ENCODE results near the gene TUBGCP3. TPM values are rescaled to one million over a fixed set of nuclear protein-coding genes. Genes with fewer than 3 reads are reported as not detected.
A peak's percentile ranks its signal among the peaks of the same experiment; 100 is the strongest.

Gene TUBGCP3
- polyA plus RNA-seq, 6 donors from 2014 or later, result 13.3 to 24.4 (median 16.5) TPM

DNA sequence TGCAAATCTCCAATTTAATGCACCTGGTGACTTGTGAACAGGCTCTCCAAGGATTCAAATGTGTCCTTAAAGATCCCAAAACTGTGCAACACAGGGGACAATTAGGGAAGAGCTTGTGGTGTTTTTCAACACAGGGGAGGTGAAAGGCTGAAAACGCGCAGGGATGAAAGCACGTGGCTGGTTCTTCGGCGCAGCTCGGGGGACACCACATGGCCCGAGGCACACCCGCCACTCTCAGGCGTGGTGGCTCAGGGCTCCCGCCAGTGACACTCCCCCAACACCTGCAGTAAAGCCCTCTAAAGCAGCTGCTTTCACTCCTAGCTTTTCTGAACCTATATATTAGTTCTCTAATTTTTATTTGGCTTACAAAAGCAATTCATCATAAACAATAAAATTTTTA, 119.9 kb downstream of the TUBGCP3 start:
- H3K4me1 Mint-ChIP-seq, result peaks cover 0 to 2% (median 0%) of the 10 kb centered on the region in 3 donors
- H3K27ac Mint-ChIP-seq, result no peak overlapping the region
- no peak overlapping the region for H3K4me3 Mint-ChIP-seq
- no peaks in the 10 kb centered on the region for H3K27me3 Mint-ChIP-seq
- DNase-seq, result no peak
- H3K36me3 Mint-ChIP-seq, result peaks cover 0 to 8% of the 10 kb centered on the region in 2 donors
- ATAC-seq (ENCODE audit: low read depth in 2 of 2), result no peak
- peaks cover 0 to 20% (median 10%) of the 10 kb centered on the region in 7 donors for H3K9me3 Mint-ChIP-seq

DNA sequence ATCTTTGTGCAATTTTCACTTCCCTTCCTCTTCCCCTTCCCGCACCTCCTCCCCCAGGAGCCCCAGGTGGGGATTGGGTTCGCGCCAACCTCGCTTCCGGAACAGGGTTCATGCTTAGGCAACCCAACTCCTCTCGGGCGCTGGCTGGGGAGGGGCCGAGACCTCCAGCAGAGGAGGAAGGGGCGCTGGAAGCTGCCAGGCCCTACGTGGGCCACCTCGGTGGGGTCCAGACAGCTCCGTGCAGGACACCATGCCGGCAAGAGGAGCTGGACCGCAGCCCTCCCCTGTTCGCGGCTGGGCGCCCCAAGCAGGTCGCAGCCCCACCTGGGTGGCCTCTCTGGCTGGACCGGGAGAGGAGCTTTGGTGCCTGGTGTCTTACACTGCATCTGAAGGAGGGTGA, 120.7 kb downstream of the TUBGCP3 start:
- H3K36me3 Mint-ChIP-seq, result peaks cover 0 to 5% of the 10 kb centered on the region in 2 donors
- H3K9me3 Mint-ChIP-seq, result peaks cover 4 to 17% (median 9%) of the 10 kb centered on the region in 7 donors
- H3K4me3 Mint-ChIP-seq, result no peak overlapping the region
- no peak overlapping the region for H3K27ac Mint-ChIP-seq
- ATAC-seq (ENCODE audit: low read depth in 2 of 2) (no peak), DNase-seq (no peak)
- peaks cover 0 to 2% (median 0%) of the 10 kb centered on the region in 3 donors for H3K4me1 Mint-ChIP-seq
- H3K27me3 Mint-ChIP-seq, result no peaks in the 10 kb centered on the region

DNA sequence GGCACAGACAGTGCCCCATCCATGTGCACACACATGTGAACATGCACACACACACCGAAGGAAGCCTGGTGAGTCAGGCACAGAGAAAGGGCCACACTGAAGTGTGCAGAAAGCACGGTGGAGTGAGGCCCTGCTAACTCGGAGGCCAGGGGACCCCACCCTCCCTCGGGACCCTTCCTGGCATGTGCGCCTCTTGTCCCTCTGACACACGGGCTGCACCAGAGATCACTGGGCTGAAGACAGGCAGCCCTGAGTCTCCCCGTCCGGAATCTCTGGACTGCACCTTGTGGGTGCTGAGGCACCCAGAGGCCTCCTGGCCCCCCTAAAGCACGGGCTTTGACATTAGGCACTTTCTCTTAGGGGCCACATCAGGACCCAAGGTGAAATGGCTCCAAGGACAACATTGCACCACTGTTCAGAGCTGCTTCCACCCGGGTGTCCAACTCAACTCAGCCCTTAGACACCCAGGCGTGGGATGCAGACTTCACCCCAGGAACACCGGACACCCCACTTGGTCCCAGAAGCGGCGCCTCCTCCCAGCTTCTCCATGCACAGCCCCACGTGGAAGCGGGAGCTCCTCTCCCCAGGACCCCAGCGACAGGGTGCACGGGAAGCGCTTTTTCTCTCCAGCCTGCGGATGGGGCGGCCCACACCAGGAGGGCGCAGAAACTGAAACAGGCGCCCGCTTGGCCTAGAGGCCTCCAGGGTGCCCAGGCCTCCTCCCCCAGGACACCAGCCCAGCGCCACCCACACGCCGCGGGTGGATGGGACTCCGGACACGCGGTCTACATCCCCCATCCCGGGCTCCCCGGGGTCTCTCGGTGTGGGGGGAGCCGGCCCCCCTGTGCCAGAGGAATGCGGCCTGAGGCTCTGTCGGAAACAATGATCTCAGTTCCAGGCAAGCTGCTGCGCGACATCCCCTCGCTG, 121.6 kb downstream of the TUBGCP3 start:
- no peak overlapping the region for H3K4me3 Mint-ChIP-seq
- H3K27ac Mint-ChIP-seq, result no peak overlapping the region
- H3K4me1 Mint-ChIP-seq, result peaks cover 0 to 2% (median 0%) of the 10 kb centered on the region in 3 donors
- H3K27me3 Mint-ChIP-seq, result no peaks in the 10 kb centered on the region
- no peak for DNase-seq
- peaks cover 6 to 21% (median 12%) of the 10 kb centered on the region in 7 donors for H3K9me3 Mint-ChIP-seq
- ATAC-seq (ENCODE audit: low read depth in 2 of 2), result no peak
- peaks cover 0 to 12% of the 10 kb centered on the region in 2 donors for H3K36me3 Mint-ChIP-seq

DNA sequence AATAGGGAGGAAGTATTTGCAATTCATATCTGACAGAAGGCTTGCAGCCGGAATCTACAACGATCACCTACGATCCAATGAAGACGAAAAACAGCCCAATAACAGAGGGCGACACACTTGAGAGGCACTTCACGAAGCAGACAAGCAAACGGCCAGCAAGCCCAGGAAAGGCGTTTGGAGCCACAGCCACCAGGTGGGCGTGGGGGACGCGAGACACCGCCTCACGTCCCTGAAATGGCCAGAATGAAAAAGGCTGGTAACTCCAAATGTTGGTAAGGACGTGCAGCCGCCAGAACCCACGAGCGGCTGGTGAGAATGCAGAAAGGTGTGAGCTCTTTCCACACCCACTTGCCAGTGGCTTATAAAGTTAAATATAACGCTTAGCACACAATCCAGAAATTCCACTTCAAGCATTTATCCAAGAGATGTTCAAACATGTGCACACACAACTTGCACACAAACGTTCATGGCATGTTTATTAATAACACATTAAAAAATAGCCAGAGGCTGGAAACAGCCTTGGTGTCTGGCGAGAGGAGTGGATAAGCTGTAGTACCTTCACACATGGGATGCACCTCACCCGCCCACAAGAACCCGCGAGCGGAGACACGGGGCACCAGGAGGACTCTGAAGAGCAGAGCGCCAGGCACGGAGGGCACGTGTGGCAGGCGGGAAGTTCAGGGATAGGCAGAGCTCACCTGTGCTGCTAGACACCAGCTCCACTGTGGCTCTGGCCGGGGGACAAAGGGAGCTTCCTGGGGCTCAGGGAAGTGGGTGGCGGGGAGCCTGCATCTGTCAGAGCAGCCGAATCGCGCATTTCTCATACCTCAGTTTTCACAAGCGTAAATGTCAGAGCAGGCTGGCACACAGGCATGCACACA, 122.5 kb downstream of the TUBGCP3 start:
- H3K4me3 Mint-ChIP-seq, result no peak overlapping the region
- H3K9me3 Mint-ChIP-seq, result peaks cover 6 to 17% (median 10%) of the 10 kb centered on the region in 7 donors
- no peak for DNase-seq
- ATAC-seq (ENCODE audit: low read depth in 2 of 2), result no peak
- no peaks in the 10 kb centered on the region for H3K27me3 Mint-ChIP-seq
- peak overlapping the region in 1 of 6 donors; percentile 38 for H3K27ac Mint-ChIP-seq
- H3K36me3 Mint-ChIP-seq, result peaks cover 0 to 12% of the 10 kb centered on the region in 2 donors
- peaks cover 0 to 2% (median 0%) of the 10 kb centered on the region in 3 donors for H3K4me1 Mint-ChIP-seq

DNA sequence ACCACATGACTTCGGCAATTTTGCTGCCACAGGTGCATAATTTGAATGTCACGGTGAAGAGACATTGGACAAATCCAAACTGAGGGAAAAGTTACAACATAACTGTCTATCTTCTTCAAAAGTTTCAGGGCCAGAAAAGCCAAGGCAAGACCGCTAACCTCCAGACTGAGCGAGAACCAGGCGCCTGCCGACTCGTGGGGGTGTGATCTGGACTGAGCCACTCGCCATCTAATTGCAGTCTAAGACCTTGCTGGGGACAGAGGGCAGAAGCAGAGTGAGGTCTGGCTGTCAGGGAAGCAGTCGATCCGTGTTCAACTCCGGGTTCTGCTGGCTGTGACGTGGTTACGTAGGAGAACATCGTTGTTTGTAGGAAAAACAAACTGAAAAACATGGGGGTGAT, 123.2 kb downstream of the TUBGCP3 start:
- peaks cover 2 to 16% of the 10 kb centered on the region in 2 donors for H3K36me3 Mint-ChIP-seq
- no peak for ATAC-seq (ENCODE audit: low read depth in 2 of 2)
- H3K9me3 Mint-ChIP-seq, result peaks cover 8 to 19% (median 16%) of the 10 kb centered on the region in 7 donors
- no peak overlapping the region for H3K4me3 Mint-ChIP-seq
- peak overlapping the region in 1 of 6 donors; percentile 36 for H3K27ac Mint-ChIP-seq
- DNase-seq, result no peak
- H3K4me1 Mint-ChIP-seq, result no peaks in the 10 kb centered on the region
- peaks cover 0 to 3% (median 0%) of the 10 kb centered on the region in 3 donors for H3K27me3 Mint-ChIP-seq

DNA sequence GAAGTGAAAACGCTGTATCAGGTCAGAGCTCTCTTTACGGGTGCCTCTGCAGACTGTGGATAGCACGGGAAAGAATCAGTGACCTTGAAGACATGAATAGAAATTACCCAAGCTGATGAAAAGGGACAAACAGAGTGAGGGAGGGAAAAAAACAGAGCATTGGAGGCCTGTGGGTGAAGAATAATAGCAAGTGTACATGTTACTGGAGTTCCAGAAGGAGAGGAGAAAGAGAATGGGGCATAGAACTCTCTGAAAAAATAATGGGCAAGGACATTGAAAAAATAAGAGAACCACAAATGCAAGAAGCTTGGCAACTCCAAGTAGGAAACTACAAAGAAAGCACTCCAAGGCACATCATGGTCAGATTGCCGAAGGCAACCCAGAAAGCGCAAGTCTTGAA, 125.5 kb downstream of the TUBGCP3 start:
- Mint-ChIP-seq H3K9me3 (peaks cover 16 to 32% (median 23%) of the 10 kb centered on the region in 7 donors), H3K4me3 (no peak overlapping the region)

DNA sequence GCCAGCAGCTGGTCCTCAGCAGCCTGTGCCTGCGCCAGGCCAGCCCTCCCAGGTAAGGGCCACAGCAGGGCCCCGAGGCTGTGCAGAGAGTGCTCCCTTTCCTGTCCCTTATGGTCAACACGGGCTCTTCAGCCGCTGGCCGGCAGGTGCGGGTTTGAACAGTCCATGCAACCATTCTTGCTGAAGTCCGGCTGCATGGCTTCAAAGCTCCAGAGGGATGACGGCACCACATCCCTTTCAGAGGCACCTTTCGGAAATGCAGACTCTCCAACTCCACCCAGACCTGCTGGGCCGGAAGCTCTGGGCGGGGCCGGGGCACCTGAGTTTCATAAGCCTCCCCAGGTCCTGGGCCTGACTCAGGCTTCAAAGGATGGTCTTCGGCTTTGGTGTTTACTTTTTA, 130.5 kb downstream of the TUBGCP3 start:
- ATAC-seq (ENCODE audit: low read depth in 2 of 2) (no peak), DNase-seq (no peak)
- peaks cover 0 to 15% (median 0%) of the 10 kb centered on the region in 3 donors for H3K27me3 Mint-ChIP-seq
- peaks cover 5 to 26% of the 10 kb centered on the region in 2 donors for H3K36me3 Mint-ChIP-seq
- no peaks in the 10 kb centered on the region for H3K4me1 Mint-ChIP-seq
- H3K4me3 Mint-ChIP-seq, result no peak overlapping the region
- H3K27ac Mint-ChIP-seq, result no peak overlapping the region
- peaks cover 16 to 33% (median 22%) of the 10 kb centered on the region in 7 donors for H3K9me3 Mint-ChIP-seq

More for the DNA sequence above, 125.5 kb downstream of the TUBGCP3 start:
- ATAC-seq (ENCODE audit: low read depth in 2 of 2), result no peak
- H3K27me3 Mint-ChIP-seq, result peaks cover 0 to 6% (median 0%) of the 10 kb centered on the region in 3 donors
- H3K4me1 Mint-ChIP-seq, result no peaks in the 10 kb centered on the region
- H3K36me3 Mint-ChIP-seq, result peaks cover 5 to 21% of the 10 kb centered on the region in 2 donors
- no peak for DNase-seq
- no peak overlapping the region for H3K27ac Mint-ChIP-seq

DNA sequence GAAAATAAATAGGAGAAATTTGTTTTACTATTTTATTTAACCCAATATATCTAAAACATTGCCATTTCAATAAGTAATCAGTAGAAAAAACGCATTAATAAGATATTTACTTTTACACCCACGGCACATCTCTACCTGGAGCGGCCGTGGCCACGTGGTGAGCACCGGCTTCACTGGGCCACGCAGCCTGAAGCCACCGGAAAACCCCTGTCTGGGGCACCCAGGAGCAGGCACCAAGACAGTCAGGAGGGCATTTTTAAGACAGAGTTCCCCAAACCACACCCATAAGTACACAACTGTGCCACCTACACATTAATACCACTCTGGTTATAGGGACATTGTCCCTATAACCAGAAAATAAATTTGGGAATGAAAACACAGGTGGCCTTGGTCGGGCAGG, 130.9 kb downstream of the TUBGCP3 start:
- Mint-ChIP-seq H3K27me3 (peaks cover 0 to 15% (median 0%) of the 10 kb centered on the region in 3 donors), H3K4me3 (no peak overlapping the region), H3K36me3 (peaks cover 5 to 22% of the 10 kb centered on the region in 2 donors), H3K9me3 (peaks cover 12 to 29% (median 18%) of the 10 kb centered on the region in 7 donors), H3K4me1 (no peaks in the 10 kb centered on the region), H3K27ac (no peak overlapping the region)
- DNase-seq, result no peak
- ATAC-seq (ENCODE audit: low read depth in 2 of 2), result no peak

DNA sequence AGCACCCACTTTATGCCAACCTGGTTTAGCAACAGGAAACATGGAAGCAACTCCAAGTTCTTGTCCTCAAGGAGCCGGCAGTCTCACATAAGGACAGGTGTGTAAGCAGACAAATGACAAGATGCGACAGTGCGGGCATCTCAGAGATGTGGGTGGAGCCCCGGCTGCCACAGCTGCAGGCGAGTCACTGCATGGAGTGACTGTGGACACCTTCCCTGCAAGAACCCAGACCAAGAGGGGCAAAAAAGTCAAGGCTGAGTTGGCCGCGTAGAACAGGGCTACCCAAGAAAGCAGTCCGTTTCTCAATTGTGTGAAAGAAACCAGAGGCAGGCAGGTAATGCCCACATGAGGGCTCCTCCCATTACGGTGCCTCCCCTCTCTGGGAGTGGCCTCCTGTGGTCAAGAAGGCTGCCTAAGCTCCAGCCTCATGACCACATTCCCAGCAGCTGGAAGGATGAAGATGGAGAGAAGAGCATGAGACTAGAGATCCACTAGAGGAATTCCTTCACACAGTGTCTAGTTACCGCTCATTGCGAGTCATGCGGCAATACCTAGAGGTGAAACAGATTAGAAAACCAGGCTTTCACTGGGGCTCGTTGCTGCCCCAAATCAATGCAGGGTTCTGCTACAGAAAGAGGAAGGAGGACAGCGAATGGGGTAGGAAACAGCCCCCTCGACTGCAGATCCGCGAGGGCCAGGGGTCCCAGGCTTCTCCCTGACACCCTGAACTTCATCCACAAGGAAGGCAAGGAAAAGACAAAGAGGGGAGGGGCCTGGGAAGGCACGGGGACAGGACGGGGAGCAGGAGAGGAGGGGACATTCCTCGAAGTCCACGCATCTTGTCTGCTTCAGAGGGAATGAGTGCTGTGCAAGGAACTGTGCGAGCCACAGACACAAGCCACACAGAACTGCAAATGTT, 131.6 kb downstream of the TUBGCP3 start:
- peaks cover 10 to 25% (median 17%) of the 10 kb centered on the region in 7 donors for H3K9me3 Mint-ChIP-seq
- ATAC-seq (ENCODE audit: low read depth in 2 of 2), result no peak
- no peaks in the 10 kb centered on the region for H3K4me1 Mint-ChIP-seq
- no peak overlapping the region for H3K27ac Mint-ChIP-seq
- H3K4me3 Mint-ChIP-seq, result no peak overlapping the region
- DNase-seq, result no peak
- peaks cover 0 to 15% (median 0%) of the 10 kb centered on the region in 3 donors for H3K27me3 Mint-ChIP-seq
- peaks cover 5 to 16% of the 10 kb centered on the region in 2 donors for H3K36me3 Mint-ChIP-seq

DNA sequence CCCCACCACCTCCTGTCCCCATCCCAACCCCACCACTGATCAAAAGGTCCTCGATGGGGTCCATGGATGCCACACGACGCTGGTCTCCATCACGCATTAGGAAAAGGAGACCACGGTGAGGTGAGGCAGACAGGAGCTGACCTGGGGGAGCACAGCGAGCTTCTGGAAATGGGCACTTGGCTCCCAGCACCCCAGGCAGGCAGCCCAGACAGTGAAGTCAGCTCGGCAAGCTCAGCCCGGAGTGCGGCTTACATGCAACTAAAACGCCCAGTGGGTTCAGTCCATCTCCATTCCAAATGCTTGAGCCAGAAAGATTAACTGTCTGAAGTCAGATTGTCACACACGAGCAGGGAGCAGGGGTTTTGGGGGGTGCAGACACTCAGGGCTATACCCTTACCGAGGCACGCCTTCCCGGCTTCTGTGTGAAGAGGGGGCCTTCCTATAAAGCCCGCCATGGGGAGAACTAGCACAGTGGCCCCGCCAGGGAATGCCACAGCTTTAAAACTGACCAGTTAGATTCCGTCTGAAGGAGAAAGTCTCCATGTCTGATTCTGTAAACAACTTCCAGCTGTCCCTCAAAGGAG, 132.4 kb downstream of the TUBGCP3 start:
- DNase-seq (no peak), ATAC-seq (ENCODE audit: low read depth in 2 of 2) (no peak)
- H3K9me3 Mint-ChIP-seq, result peaks cover 10 to 22% (median 17%) of the 10 kb centered on the region in 7 donors
- no peaks in the 10 kb centered on the region for H3K4me1 Mint-ChIP-seq
- peaks cover 5 to 16% of the 10 kb centered on the region in 2 donors for H3K36me3 Mint-ChIP-seq
- no peak overlapping the region for H3K4me3 Mint-ChIP-seq
- H3K27ac Mint-ChIP-seq, result no peak overlapping the region
- peaks cover 0 to 15% (median 0%) of the 10 kb centered on the region in 3 donors for H3K27me3 Mint-ChIP-seq

DNA sequence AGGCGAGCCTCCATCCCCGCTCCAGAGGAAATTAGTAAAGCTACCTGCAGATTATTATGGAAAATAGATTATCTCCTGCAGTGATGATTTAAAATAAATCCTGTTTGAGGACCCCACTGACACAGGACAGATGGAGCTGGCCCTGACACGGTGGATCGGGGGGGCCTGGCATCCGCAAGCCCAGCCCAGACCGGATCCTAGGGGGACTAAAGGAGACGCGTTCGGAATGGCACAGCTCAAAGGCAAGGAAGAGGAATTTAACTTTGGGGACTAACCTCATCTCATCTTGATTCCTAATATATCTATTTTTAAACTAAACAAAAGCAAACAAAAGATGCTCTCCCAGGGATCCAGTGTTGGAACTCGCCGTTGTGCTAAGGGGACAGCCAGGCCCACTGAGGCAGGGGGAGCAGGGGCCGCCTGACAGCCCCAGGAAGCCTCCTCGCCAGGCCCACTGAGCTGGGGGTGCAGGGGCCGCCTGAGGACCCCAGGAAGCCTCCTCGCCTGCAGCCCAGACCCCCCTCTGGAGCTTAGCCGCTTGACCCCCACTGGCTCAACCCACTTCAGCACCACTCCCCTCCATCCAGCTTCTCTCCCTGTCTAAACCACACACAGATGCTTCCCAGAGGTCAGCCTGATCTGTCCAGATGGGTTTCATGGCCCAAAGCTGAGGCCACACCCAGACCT, 133.2 kb downstream of the TUBGCP3 start:
- Mint-ChIP-seq H3K27me3 (peaks cover 0 to 13% (median 0%) of the 10 kb centered on the region in 3 donors), H3K4me3 (no peak overlapping the region), H3K36me3 (peaks cover 3 to 12% of the 10 kb centered on the region in 2 donors), H3K9me3 (peaks cover 10 to 17% (median 12%) of the 10 kb centered on the region in 7 donors), H3K4me1 (no peaks in the 10 kb centered on the region), H3K27ac (no peak overlapping the region)
- ATAC-seq (ENCODE audit: low read depth in 2 of 2) (no peak), DNase-seq (no peak)

Data from naive B cell (primary cell).